WI38 (cell line): ENCODE results near the gene PARN.

Source experiments
- H3K4me3 ChIP-seq: 2 replicates; pipeline ENCODE4 v1.5.1; 2011; ENCODE audit warnings: low read depth, mild to moderate bottlenecking, control low read depth, low read length
- TF ChIP-seq, protein P1 (sequence below): IDR thresholded peaks from 2 replicates; pipeline ENCODE4 v1.5.1; 2012; ENCODE audit warnings: low read depth, mild to moderate bottlenecking, control low read depth, low read length

PARN gene

DNA sequence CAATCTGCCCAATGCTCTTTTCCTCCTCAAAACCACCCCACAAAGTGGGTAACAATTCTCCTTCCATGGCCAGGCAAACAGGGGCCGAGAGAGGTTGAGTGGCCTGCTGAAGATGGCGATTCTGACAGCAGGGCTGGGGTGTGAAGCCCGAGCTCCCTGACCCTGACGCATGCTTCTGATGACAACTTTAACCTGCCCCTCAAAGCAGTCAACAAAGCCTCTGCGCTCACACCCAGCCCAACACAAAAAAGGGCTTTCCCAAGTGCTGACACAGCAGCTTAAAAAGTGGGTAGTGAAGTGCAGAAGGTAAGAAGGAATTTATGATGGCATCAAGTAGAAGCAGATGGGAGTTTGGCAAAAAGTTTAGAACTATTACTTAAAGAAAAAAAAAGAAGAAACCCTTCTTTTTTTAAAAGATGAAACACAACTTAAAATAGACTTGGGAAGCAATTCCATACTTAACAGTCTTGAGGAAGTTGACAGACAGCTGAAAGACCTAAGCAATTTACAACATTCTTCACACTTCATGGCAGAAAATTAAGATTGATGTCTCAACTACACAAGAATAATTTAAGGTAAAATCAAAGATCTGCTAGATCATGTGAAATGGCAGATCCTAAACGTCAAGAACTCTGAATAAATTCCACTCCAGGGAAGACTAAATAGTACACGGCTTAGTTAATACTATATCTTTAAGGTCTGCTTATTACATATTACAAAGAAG lies 133.9 kb downstream of the PARN start:
- H3K4me3 ChIP-seq, result no peak overlapping the region
- TF ChIP-seq, protein P1, sequence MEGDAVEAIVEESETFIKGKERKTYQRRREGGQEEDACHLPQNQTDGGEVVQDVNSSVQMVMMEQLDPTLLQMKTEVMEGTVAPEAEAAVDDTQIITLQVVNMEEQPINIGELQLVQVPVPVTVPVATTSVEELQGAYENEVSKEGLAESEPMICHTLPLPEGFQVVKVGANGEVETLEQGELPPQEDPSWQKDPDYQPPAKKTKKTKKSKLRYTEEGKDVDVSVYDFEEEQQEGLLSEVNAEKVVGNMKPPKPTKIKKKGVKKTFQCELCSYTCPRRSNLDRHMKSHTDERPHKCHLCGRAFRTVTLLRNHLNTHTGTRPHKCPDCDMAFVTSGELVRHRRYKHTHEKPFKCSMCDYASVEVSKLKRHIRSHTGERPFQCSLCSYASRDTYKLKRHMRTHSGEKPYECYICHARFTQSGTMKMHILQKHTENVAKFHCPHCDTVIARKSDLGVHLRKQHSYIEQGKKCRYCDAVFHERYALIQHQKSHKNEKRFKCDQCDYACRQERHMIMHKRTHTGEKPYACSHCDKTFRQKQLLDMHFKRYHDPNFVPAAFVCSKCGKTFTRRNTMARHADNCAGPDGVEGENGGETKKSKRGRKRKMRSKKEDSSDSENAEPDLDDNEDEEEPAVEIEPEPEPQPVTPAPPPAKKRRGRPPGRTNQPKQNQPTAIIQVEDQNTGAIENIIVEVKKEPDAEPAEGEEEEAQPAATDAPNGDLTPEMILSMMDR, result no peak

DNA sequence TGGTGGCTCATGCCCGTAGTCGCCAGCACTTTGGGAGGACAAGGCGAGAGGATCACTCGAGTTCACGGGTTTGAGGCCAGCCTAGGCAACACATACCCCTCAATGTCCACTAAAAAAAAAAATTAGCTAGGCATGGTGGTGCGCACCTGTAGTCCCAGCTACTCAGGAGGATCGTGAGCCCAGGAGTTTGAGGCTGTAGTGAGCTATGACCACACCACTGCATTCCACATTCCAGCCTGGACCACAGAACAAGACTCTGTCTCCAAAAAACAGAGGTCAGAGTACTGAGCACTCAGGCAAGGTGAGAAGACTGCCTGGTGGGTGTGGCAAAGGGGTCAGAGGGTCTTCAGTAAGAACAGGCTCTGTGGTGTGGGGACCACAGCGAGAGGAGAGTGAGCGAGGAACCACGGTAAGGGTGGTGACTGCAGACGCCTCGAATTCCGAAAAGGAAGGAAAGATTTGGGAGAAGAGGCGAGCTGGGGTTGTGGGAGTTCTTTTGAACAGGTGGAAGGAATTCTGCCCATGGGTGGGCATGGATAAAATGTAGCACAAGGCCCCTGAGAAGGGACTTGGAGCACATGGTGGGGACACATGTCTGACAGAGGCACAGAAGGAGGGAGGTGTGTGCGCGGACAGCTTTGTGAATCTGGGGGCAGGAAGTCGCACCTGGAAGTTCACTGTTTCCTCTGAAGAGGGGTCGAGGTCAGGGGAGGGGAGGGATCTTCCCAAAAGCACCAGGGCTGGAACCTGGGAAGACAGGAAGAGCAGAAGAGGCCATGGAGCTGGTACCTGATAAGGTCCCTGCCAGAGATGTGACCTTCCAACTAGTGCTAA lies 134.6 kb downstream of the PARN start:
- TF ChIP-seq, protein P1, result no peak
- H3K4me3 ChIP-seq, result no peak overlapping the region

DNA sequence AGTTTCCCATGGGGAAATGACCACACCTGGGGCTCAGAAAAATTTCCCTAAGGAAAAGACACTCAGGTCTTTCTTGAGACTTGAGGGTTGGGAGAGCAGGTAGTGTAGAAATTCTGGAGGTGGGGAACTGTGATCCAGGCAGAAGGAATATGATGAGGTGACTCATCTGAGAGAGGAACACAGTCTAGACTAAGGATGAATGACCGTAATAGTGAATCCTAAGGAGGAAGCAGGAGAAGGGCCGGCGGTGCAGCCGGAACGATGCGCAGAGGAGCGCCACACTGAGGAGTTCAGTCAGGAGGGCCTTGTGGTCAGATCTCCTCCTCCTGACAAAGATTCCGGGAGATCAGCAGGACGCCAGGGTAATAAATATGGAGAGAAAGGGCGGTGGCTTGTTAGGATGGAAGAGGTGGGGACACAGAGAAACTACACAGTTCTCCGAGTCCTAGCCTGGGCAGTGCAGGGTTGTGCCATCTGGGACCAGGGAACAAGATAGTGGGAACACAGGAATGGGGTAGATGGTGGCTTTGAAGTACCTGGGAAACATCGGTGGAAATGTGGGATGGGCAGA lies 135.6 kb downstream of the PARN start:
- no peak overlapping the region for H3K4me3 ChIP-seq
- TF ChIP-seq, protein P1, result no peak

GRCh38 chr16:14493791-14494190 lies 136.3 kb downstream of the PARN start:
- TF ChIP-seq, protein P1, result no peak
- H3K4me3 ChIP-seq, result no peak overlapping the region

DNA sequence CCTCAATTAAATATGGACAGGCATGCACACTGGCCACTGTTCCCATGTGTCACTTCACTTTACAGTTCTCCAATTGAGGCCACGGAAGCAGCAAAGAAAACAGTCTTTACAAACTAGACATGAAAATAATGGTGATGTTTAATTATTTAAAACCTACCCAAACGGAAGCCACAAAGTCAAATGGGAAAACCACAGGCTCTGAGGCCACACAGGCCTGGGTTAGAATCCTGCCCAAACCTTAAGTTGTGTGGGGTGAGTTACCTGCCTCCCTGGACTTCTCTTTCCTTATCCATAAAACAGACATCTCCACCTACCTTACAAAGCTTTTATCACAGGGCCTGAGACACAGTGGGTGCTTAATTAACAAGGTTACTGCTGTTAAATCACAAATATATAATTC lies 137.4 kb downstream of the PARN start:
- H3K4me3 ChIP-seq, result no peak overlapping the region
- TF ChIP-seq, protein P1, result no peak

DNA sequence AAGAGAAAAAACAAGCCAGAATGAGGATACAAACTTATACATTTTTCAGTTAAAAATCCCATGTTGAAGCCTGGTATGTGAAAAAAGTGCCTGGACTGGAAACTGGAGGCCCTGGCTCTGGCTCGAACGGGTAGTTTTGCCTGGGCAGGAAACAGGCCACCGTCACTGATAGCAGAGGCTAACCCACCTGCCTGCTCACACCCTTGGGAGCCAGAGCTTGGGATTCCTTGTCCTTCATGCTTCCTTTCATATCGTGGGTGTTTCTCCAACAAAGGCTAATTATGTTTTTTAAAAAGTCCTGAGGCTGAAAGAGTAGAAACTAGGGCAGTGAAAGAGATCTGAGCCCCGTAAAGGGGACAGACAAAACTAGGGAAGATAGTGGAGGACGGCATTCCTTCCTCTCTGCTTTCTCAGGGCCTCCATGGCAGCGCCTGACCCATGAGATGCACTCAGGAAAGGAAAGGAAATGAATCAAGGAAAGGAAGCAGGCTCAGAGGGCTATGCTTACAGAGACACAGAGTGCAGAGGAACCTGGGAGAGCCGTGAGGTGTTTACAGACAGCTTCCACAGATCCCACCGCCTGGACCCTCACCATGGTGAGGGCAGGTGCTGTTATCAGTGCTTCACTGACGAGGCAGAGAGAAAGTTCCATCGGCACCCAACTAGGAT lies 138.1 kb downstream of the PARN start:
- TF ChIP-seq, protein P1, result no peak
- H3K4me3 ChIP-seq, result no peak overlapping the region

DNA sequence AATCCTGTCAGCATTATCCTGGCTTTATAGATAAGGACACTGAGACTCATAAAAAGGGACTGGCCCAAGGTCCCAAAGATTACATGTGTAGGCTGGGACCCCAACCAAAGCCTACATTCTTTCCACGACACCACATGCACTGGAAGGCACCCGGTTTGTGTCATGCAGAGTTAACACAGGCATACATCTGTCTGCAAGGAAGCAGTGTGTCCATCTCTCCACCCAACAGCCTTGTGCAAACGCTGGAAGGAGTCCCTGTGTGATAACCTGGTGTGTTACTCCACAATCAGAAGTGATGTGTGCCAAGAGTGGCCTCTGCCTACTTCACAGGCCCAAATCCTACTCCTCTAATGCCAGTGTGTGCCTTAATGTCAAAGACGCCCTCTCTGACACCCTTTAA lies 139.8 kb downstream of the PARN start:
- TF ChIP-seq, protein P1, result no peak
- no peak overlapping the region for H3K4me3 ChIP-seq
